HFF-Myc (cell line): ENCODE measurements around the gene NBEA.

Source experiments
- DNase-seq: peaks from one replicate; pipeline ENCODE4 v3.0.0-alpha.2; 2011; ENCODE audit warnings: low read depth; ENCODE audit errors: extremely low read depth
- H3K4me3 ChIP-seq: replicated peaks from 2 replicates; pipeline ENCODE4 v1.5.1; 2011; ENCODE audit warnings: low read depth, mild to moderate bottlenecking, control low read depth, low read length
- CTCF ChIP-seq: IDR thresholded peaks from 2 replicates; pipeline ENCODE4 v1.5.1; 2012; ENCODE audit warnings: mild to moderate bottlenecking, low read depth, low read length, control low read depth; ENCODE audit errors: missing control alignments

The NBEA gene

GRCh38 chr13:35720290-35720689, 778.2 kb downstream of the NBEA start:
- no peak for DNase-seq
- no peak overlapping the region for H3K4me3 ChIP-seq
- no peak for TF ChIP-seq CTCF

- no peak for DNase-seq
- no peak overlapping the region; the same call in 1 of the 2 replicates for H3K4me3 ChIP-seq
- peak; percentile 97 for TF ChIP-seq CTCF
Measured at GRCh38 chr13:35720690-35721554, 778.9 kb downstream of the NBEA start.
